Kidney (tissue), 14 donors: ENCODE data around the gene SAMD10. TPM values are rescaled to one million over a fixed set of nuclear protein-coding genes. Genes with fewer than 3 reads are reported as not detected.
"Not testable (repeated sequence)": the region's sequence is repeated elsewhere in the genome, so short reads cannot be mapped to it uniquely, and the experiment has no call there.

Experiments
- DNase-seq, 5 donors: peaks; one replicate each; pipeline ENCODE4 v3.0.0-alpha.2; 2013 to 2020
- FAIRE-seq: peaks from 2 replicates; lab custom pipeline; 2012; peaks lifted over from hg19 to GRCh38; lab: Jason Lieb, UNC
- H3K27ac ChIP-seq, 2 donors: one replicate each; pipeline ENCODE4 v1.7.0; 2013; ENCODE audit warnings: low read depth in 2 of 2, low read length in 2 of 2, inconsistent platforms in 1 of 2
- H3K27me3 ChIP-seq: one replicate; pipeline ENCODE4 v1.7.1; 2013; ENCODE audit warnings: low read length, inconsistent platforms; ENCODE audit not compliant: control insufficient read depth, insufficient read depth
- H3K36me3 ChIP-seq, 3 donors: one replicate each; pipeline versions ENCODE4 v1.7.0 to v1.7.1; 2013; ENCODE audit warnings: low read length in 3 of 3, control low read depth in 1 of 3, inconsistent platforms in 1 of 3; ENCODE audit not compliant: insufficient read depth in 3 of 3, control insufficient read depth in 2 of 3
- H3K4me1 ChIP-seq, 3 donors: one replicate each; pipeline versions ENCODE4 v1.7.0 to v1.7.1; 2013; ENCODE audit warnings: low read length in 3 of 3, inconsistent platforms in 1 of 3, low read depth in 1 of 3; ENCODE audit not compliant: control insufficient read depth in 2 of 3, insufficient read depth in 2 of 3
- H3K4me3 ChIP-seq, 3 donors: one replicate each; pipeline versions ENCODE4 v1.7.0 to v1.8.1; 2013; ENCODE audit warnings: low read length in 3 of 3, control low read depth in 1 of 3, inconsistent platforms in 1 of 3
- H3K9ac ChIP-seq, 3 donors: one replicate each; pipeline versions ENCODE4 v1.7.0 to v1.7.1; 2013; ENCODE audit warnings: low read length in 3 of 3, control low read depth in 1 of 3, inconsistent platforms in 1 of 3
- H3K9me3 ChIP-seq, 3 donors: one replicate each; pipeline versions ENCODE4 v1.7.0 to v1.7.1; 2013; ENCODE audit warnings: low read length in 3 of 3, control low read depth in 1 of 3, inconsistent platforms in 1 of 3; ENCODE audit not compliant: control insufficient read depth in 2 of 3, insufficient read depth in 1 of 3
- intact Hi-C: fragments of 100-400 bp; cut with DNase I; formaldehyde crosslinking; loops from one replicate; pipeline ENCODE4 v1.11.1; 2022
- polyA plus RNA-seq: library from polyadenylated mRNA; stranded (reverse); fragments of 350-450 nt; fragmentation: Illumina TruSeq; extraction: RNeasy Lipid Tissue Mini Kit (QIAGEN cat#74804); gene quantifications from one replicate; pipeline ENCODE4 v1.2.3, GENCODE V29; 2014; ENCODE audit warnings: low read depth, low replicate concordance; ENCODE audit not compliant: insufficient read depth
- total RNA-seq: library from RNA; stranded (reverse); fragmentation: NEBNext Ultra II Directional; extraction: Animal tissue kit (Norgen Biotek cat#: 25700); gene quantifications from one replicate; pipeline ENCODE4 v1.2.1, GENCODE V29; 2021
- TF ChIP-seq, protein P1 (sequence below): IDR thresholded peaks from 3 replicates; pipeline ENCODE4 v1.5.1; 2012; ENCODE audit warnings: mild to moderate bottlenecking, moderate library complexity, borderline replicate concordance; ENCODE audit not compliant: insufficient read depth; ENCODE audit errors: extremely low read depth
- donor health status: control.
- donor health status: control.
- donor health status: control.
- donor health status: control.
- donor health status: control.
- donor health status: DM: yes; HTN: yes; CAD: no.
- donor health status: Normal renal cell carcinoma (clear cell type).

The SAMD10 gene
- total and polyA plus RNA-seq, 2 donors from 2014 or later: 7.9 to 8.5 TPM

DNA sequence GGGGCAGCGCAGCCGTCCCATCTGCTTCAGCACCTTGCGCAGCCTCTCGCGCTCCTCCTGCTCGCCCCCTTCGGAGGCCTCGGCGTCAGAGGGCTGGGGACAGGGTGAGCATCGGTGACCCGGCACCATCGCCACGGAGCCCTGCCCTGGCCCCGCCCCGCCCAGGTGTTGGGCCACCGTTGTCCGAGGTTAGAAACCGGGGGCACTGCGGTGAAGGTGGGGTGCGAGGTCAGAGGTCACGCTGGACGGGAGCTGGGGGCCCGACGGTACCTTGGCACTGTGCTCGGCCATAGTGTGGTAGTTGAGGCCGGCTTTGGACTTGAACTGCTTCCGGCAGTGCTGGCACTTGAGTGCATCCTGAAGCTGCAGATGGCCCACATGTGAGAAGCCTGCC is 16.1 kb downstream of the SAMD10 start:
- Histone ChIP-seq H3K4me3 (no peak overlapping the region), H3K27me3 (no peaks in the 10 kb centered on the region), H3K27ac (no peak overlapping the region), H3K4me1 (peaks cover 0 to 1% (median 0%) of the 10 kb centered on the region in 3 donors), H3K9ac (no peak overlapping the region), H3K36me3 (peaks cover 7 to 16% (median 13%) of the 10 kb centered on the region in 3 donors), H3K9me3 (no peaks in the 10 kb centered on the region)
- FAIRE-seq (no peak), DNase-seq (peak in 2 of 5 donors; percentile 50 to 80)
- TF ChIP-seq, protein P1, sequence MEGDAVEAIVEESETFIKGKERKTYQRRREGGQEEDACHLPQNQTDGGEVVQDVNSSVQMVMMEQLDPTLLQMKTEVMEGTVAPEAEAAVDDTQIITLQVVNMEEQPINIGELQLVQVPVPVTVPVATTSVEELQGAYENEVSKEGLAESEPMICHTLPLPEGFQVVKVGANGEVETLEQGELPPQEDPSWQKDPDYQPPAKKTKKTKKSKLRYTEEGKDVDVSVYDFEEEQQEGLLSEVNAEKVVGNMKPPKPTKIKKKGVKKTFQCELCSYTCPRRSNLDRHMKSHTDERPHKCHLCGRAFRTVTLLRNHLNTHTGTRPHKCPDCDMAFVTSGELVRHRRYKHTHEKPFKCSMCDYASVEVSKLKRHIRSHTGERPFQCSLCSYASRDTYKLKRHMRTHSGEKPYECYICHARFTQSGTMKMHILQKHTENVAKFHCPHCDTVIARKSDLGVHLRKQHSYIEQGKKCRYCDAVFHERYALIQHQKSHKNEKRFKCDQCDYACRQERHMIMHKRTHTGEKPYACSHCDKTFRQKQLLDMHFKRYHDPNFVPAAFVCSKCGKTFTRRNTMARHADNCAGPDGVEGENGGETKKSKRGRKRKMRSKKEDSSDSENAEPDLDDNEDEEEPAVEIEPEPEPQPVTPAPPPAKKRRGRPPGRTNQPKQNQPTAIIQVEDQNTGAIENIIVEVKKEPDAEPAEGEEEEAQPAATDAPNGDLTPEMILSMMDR: no peak
- intact Hi-C loops: no loop called here

DNA sequence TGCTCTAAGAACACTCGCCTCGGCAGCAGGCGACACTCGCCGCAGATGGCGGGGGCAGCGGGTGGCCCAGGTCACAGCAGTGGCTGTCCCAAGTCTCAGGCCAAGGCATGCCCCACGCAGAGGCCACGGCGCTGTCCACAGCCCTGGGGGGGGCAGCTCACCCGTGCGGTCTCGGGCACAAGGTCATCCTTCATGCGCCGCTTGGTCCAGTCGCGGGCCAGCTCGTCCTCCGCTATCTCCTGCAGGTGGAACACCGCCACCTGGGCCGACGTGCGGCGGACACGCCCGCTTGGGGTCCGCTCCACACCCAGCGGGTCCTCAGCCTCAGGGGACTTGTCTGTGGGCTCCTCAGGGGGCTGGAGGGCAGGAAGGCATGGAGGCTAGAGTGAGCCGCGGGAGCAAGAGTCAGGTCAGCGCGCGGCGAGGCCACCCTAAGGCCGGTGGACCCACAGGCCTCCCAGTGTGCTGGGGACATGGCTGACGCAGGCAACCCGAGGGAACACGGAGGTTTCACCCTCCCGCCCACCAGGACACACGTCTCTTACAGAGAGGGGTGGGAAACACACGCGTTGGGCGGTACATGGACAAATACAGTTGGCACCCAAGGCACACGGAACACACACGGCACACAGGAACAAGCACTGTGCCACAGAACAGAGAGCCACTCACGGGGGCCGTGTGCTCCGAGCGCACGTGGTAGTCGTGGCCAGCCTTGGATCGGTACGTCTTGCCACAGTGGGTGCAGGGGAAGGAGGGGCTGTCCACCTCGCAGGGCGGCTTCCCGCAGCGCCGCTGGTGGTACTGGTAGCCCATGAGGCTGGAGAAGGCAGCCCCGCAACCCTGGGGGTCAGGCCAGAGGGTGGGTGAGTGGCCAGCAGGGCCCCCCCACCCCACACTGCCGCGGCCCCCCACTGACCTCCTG is 16.8 kb downstream of the SAMD10 start:
- TF ChIP-seq, protein P1: no peak
- Histone ChIP-seq H3K36me3 (peaks cover 7 to 16% (median 13%) of the 10 kb centered on the region in 3 donors), H3K27ac (no peak overlapping the region)

GRCh38 chr20:63961664-63962425 is 17.6 kb downstream of the SAMD10 start:
- Histone ChIP-seq H3K4me1 (peaks cover 0 to 3% (median 0%) of the 10 kb centered on the region in 3 donors), H3K9me3 (no peaks in the 10 kb centered on the region), H3K4me3 (no peak overlapping the region), H3K27ac (no peak overlapping the region), H3K27me3 (no peaks in the 10 kb centered on the region), H3K36me3 (peaks cover 5 to 14% (median 13%) of the 10 kb centered on the region in 3 donors), H3K9ac (no peak overlapping the region)
- no peak for FAIRE-seq
- intact Hi-C loops: no loop called here
- TF ChIP-seq, protein P1: no peak
- peak in 1 of 5 donors; percentile 59 for DNase-seq

More for the DNA sequence above, 16.8 kb downstream of the SAMD10 start:
- DNase-seq (peak in 1 of 5 donors; percentile 75), FAIRE-seq (no peak)
- Histone ChIP-seq H3K4me3 (no peak overlapping the region), H3K27me3 (no peaks in the 10 kb centered on the region), H3K9ac (no peak overlapping the region), H3K4me1 (no peaks in the 10 kb centered on the region), H3K9me3 (no peaks in the 10 kb centered on the region)
- intact Hi-C loops: no loop called here

GRCh38 chr20:63960654-63961621 is 18.5 kb downstream of the SAMD10 start:
- intact Hi-C loops: not testable (repeated sequence)
- peak in 1 of 5 donors; percentile 70 for DNase-seq

More at GRCh38 chr20:63960654-63961621, 18.5 kb downstream of the SAMD10 start:
- not testable (repeated sequence) for H3K27me3 ChIP-seq, H3K4me3 ChIP-seq, H3K9ac ChIP-seq, H3K36me3 ChIP-seq, H3K27ac ChIP-seq, FAIRE-seq, H3K9me3 ChIP-seq, H3K4me1 ChIP-seq
